Naive B cell (primary cell): ENCODE data around the gene ACADVL. TPM values are rescaled to one million over a fixed set of nuclear protein-coding genes. Genes with fewer than 3 reads are reported as not detected.
"Not testable (repeated sequence)": the region's sequence is repeated elsewhere in the genome, so short reads cannot be mapped to it uniquely, and the experiment has no call there.

Source experiments
- ATAC-seq, 2 donors: fragments of 150-1000 bp; cut with Tn5 transposase; 2 replicates each; pipeline ENCODE4 v1.10.0; 2021; ENCODE audit warnings: low read depth in 2 of 2, mild to moderate bottlenecking in 2 of 2, moderate library complexity in 2 of 2
- DNase-seq: peaks from one replicate; pipeline ENCODE4 v3.0.0; 2022
- H3K27ac Mint-ChIP-seq, 6 donors: one replicate each; pipeline ENCODE4 v1.8.0; 2020 to 2022; ENCODE audit warnings: mild to moderate bottlenecking in 6 of 6, mixed read lengths in 6 of 6, moderate library complexity in 5 of 6, inconsistent platforms in 2 of 6
- H3K27me3 Mint-ChIP-seq, 3 donors: one replicate each; pipeline ENCODE4 v1.8.0; 2021 to 2022; ENCODE audit warnings: mixed read lengths in 3 of 3, mild to moderate bottlenecking in 1 of 3
- H3K36me3 Mint-ChIP-seq, 2 donors: one replicate each; pipeline ENCODE4 v1.8.0; 2020 to 2022; ENCODE audit warnings: mixed read lengths in 2 of 2, inconsistent platforms in 1 of 2, mild to moderate bottlenecking in 1 of 2
- H3K4me1 Mint-ChIP-seq, 3 donors: one replicate each; pipeline ENCODE4 v1.8.0; 2020 to 2022; ENCODE audit warnings: mixed read lengths in 3 of 3, inconsistent platforms in 1 of 3, mild to moderate bottlenecking in 1 of 3, moderate library complexity in 1 of 3
- H3K4me3 Mint-ChIP-seq, 8 donors: one replicate each; pipeline ENCODE4 v1.8.0; 2020 to 2022; ENCODE audit warnings: mild to moderate bottlenecking in 8 of 8, mixed read lengths in 8 of 8, moderate library complexity in 8 of 8, inconsistent platforms in 2 of 8
- H3K9me3 Mint-ChIP-seq, 7 donors: one replicate each; pipeline ENCODE4 v1.8.0; 2020 to 2022; ENCODE audit warnings: mixed read lengths in 7 of 7, mild to moderate bottlenecking in 5 of 7, inconsistent platforms in 2 of 7, moderate library complexity in 1 of 7
- polyA plus RNA-seq, 6 donors: library from polyadenylated mRNA; unstranded; fragments of 300-500 nt; fragmentation: Illumina TruSeq; gene quantifications; one replicate each; pipeline ENCODE4 v1.2.3, GENCODE V29; 2021; ENCODE audit warnings: low read depth in 6 of 6

ACADVL gene
- polyA plus RNA-seq, 6 donors from 2014 or later = 63.9 to 102 (median 75.0) TPM

DNA sequence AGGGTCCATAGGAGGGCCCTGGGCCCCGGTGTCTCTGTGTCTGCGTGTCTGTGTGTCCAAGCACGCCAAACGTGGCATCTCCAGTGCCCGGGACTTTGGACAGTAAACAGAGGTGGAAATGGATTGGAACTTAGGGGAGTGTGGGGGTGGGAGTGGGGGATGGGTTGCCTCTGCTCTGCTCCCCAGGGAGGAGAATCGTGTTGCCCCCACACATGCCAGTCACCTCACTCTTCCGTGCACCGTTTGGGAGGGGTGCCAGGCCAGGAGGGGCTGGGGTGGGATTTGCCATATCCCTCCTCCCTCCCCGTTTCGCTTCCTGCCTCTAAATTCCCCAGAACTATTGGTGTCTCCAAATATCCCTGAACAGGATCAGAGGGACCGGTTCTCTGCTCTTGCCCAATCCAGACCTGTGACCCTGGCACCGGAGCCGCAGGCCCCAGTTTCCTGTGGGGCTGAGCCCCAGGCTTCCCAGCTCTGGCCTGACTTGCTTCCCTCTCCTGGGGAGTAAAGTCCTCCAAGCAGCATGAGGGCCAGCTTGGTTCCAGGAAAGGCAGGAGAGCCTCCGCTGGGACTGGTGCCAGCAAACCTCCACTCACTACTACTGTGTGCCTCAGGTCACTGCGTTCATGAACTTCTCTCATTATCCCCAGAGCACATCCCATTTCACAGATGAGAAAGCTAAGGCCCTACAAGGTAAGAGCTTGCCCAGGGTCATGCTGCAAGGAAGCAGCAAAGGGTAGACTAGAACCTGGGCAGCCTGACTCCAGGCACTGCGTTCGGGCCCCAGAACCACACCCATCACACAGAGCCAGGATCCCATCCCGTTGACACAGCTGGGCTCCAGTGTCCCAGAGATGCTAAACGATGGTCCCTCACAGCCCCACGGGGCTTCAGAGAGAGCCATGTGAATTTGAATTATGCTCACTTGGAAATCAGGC is 40.2 kb upstream of the ACADVL start, which contains the start of gene ASGR1:
ASGR1 (minus strand) TSS at position 54 of the 938 bp plus-strand sequence. CDS start 807 bp downstream, outside the sequence.
- DNase-seq = no peak

DNA sequence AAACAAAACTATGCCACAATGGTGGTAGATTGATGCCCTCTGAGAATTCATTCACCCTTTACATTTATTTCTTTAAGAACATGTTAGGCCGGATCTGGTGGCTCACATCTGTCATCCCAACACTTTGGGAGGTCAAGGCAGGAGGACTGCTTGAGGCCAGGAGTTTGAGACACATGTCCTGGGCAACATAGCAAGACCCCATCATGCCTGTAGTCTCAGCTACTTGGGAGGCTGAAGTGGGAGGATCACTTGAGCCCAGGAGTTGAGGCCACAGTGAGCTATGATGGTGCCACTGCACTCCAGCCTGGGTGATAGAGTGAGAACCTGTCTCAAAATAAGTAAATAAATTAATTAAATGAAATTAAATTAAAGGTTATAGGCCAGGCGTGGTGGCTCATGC is 37.6 kb upstream of the ACADVL start:
- H3K9me3 Mint-ChIP-seq, ATAC-seq, H3K4me3 Mint-ChIP-seq, H3K27ac Mint-ChIP-seq, DNase-seq, H3K36me3 Mint-ChIP-seq: not testable (repeated sequence)
- Mint-ChIP-seq H3K27me3 (peaks cover 0 to 12% (median 0%) of the 10 kb centered on the region in 3 donors), H3K4me1 (peaks cover 6 to 14% (median 6%) of the 10 kb centered on the region in 3 donors)

More for the DNA sequence above, 40.2 kb upstream of the ACADVL start, which contains the start of gene ASGR1:
- Mint-ChIP-seq H3K27me3 (peaks cover 0 to 12% (median 0%) of the 10 kb centered on the region in 3 donors), H3K9me3 (no peaks in the 10 kb centered on the region), H3K36me3 (no peaks in the 10 kb centered on the region), H3K4me3 (peak within 1 kb of the TSS in 5 of 8 donors; percentile 54 to 81 (median 61)), H3K4me1 (peaks cover 0 to 13% (median 0%) of the 10 kb centered on the region in 3 donors), H3K27ac (no peak within 1 kb of the TSS)
- ATAC-seq = no peak

DNA sequence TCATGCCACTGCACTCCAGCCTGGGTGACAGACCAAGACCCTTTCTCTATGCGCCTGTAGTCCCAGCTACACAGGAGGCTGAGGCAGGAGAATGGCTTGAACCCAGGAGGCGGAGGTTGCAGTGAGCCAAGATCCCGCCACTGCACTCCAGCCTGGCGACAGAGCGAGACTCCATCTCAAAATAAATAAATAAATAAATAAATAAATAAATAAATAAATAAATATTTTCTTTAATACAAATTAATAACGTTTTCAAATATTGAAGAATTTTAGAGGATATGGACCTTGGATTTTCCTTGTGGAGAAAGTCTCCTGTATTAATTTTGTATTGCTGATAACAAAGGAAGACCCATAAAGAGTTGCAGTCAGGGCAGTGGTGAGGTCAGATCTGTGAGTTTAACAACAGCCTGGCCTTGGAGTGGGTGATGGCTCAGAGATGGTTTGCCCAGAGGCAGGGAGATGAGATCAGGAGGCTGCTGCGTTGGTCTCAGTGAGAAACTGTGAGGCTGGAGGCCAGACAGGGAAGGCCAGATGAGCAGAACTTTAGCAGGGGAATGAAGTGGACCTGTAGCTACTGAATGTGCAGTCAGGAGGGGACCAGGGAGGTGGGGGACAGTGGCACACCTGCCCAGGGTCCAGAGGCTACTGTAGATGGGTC is 36.2 kb upstream of the ACADVL start:
- DNase-seq (no peak), ATAC-seq (no peak)
- H3K27ac Mint-ChIP-seq = no peak overlapping the region
- H3K9me3 Mint-ChIP-seq = peaks cover 0 to 1% (median 0%) of the 10 kb centered on the region in 7 donors
- H3K36me3 Mint-ChIP-seq = no peaks in the 10 kb centered on the region
- H3K27me3 Mint-ChIP-seq = no peaks in the 10 kb centered on the region
- H3K4me3 Mint-ChIP-seq = no peak overlapping the region
- peaks cover 2 to 6% (median 6%) of the 10 kb centered on the region in 3 donors for H3K4me1 Mint-ChIP-seq

DNA sequence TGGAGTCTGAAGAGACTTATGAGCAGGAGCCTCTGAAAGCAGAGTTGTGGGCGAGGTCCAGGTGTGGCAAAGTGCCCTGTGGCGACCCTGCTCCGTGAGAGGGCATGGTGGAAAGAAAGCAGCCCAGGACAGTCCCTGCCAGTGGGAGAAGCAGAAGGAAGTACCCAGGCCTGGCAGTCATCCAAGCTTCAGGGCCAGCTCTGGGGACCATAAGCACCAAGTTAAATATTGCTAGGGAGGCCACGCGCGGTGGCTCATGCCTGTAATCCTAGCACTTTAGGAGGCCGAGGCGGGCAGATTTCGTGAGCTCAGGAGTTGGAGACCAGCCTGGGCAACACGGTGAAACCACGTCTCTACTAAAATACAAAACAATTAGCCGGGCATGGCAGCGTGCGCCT is 35.6 kb upstream of the ACADVL start:
- Mint-ChIP-seq H3K36me3 (no peaks in the 10 kb centered on the region), H3K27ac (peak overlapping the region in 2 of 6 donors; percentile 45 to 64), H3K27me3 (no peaks in the 10 kb centered on the region), H3K9me3 (peaks cover 0 to 3% (median 0%) of the 10 kb centered on the region in 7 donors), H3K4me1 (peaks cover 2 to 6% (median 6%) of the 10 kb centered on the region in 3 donors), H3K4me3 (no peak overlapping the region)
- no peak for ATAC-seq
- DNase-seq = no peak

DNA sequence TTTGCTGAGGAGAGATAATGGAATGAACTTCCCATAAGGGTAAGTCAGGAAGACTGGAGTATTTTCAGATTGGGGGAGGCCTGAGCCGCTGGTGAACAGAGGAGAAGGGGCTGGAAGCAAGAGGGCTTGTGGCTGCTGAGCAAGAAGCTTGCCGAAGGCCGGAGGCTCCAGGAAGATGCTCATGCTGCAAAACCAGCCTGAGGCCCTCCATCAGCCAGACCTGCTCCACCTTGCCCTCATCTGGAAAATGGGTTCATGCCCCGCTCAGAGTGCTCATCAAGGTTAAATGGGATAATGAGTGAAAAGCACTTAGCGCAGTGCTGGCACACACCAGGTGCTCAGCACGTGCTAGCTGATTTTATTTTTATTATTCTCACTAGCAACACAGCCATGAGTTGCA is 35.1 kb upstream of the ACADVL start:
- Mint-ChIP-seq H3K36me3 (no peaks in the 10 kb centered on the region), H3K27ac (peak overlapping the region in 1 of 6 donors; percentile 20)

DNA sequence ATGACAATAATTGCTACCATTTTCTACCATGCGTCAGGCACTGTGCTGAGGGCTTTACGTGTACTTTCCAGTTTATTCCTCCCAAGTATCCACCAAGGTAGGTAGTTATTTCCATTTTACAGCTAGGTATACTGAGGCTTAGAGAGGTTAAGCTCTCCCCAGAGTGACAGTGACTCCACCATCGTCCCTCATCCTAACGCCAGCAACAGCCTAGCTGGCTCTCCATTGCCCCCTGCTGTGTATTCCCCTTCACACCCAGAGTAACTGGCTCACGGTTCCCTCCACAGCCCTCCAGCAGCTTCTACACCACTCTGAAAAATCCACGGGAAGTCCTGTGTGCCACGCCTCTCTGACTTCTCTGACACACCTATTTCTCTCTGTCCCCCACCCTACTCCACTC is 33.5 kb upstream of the ACADVL start:
- H3K4me3 Mint-ChIP-seq = no peak overlapping the region
- no peak for ATAC-seq
- H3K36me3 Mint-ChIP-seq = no peaks in the 10 kb centered on the region
- no peaks in the 10 kb centered on the region for H3K27me3 Mint-ChIP-seq
- H3K27ac Mint-ChIP-seq = peak overlapping the region in 1 of 6 donors; percentile 56
- no peak for DNase-seq
- peaks cover 2 to 6% (median 6%) of the 10 kb centered on the region in 3 donors for H3K4me1 Mint-ChIP-seq
- H3K9me3 Mint-ChIP-seq = peaks cover 0 to 3% (median 0%) of the 10 kb centered on the region in 7 donors

More for the DNA sequence above, 35.1 kb upstream of the ACADVL start:
- no peak overlapping the region for H3K4me3 Mint-ChIP-seq
- no peaks in the 10 kb centered on the region for H3K27me3 Mint-ChIP-seq
- H3K9me3 Mint-ChIP-seq = peaks cover 0 to 3% (median 0%) of the 10 kb centered on the region in 7 donors
- H3K4me1 Mint-ChIP-seq = peaks cover 2 to 6% (median 6%) of the 10 kb centered on the region in 3 donors
- DNase-seq (no peak), ATAC-seq (no peak)

DNA sequence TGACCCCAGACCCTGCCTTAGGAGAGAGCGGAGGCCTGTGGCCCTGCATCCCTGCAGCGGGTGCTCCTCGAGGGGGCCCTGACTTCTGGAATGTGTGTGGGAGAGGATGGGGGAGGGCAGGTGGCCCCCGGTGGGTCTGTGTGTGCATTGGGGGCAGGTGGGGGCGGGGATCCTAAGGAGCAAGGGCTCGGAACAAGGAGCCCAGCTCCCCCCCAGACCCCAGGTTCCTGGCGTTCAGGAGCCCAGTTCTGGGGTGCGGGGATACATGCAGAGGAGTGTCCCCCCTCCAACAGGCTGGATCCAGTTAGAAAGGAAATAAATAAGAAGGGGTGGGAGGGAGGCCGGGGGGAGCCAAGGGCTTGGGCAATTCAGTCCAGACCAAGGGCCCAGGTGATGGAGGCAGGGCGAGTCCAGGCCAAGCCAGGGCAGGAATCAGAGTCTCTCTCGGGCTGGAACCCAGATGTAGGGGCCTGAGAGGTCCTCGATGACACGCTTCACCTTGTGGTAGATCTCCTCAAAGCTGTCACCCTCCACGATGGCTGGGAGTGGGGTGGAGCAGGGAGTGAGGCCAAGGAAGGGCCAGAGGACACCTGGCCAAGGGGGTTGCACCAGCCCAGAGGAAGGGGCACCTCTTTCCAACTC is 29.3 kb upstream of the ACADVL start:
- ATAC-seq = no peak
- Mint-ChIP-seq H3K4me1 (peaks cover 2 to 6% (median 6%) of the 10 kb centered on the region in 3 donors), H3K27me3 (no peaks in the 10 kb centered on the region), H3K4me3 (no peak overlapping the region), H3K36me3 (no peaks in the 10 kb centered on the region), H3K27ac (no peak overlapping the region), H3K9me3 (peaks cover 0 to 3% (median 0%) of the 10 kb centered on the region in 7 donors)
- DNase-seq = no peak

DNA sequence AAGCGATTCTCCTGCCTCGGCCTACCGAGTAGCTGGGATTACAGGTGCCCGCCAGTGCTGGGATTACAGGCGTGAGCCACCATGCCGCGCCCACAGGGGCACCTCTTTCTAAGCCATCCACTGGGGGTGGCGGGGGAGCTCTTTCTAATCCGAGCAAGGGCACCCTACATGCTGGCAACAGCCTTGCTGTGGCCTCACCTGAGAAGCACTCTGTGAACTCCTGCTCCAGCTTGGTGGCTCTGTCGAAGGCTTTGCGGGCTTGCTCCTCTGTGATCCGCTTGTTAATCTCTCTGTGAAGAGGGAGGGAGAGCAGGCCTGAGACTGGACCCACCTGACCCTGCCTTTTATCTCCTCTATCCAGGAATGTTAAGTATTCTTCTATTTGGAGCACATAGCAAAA is 28.7 kb upstream of the ACADVL start:
- DNase-seq (no peak), ATAC-seq (no peak)
- H3K4me3 Mint-ChIP-seq = no peak overlapping the region
- peaks cover 0 to 3% (median 0%) of the 10 kb centered on the region in 7 donors for H3K9me3 Mint-ChIP-seq
- H3K36me3 Mint-ChIP-seq = no peaks in the 10 kb centered on the region
- peaks cover 2 to 6% (median 6%) of the 10 kb centered on the region in 3 donors for H3K4me1 Mint-ChIP-seq
- no peaks in the 10 kb centered on the region for H3K27me3 Mint-ChIP-seq
- no peak overlapping the region for H3K27ac Mint-ChIP-seq

DNA sequence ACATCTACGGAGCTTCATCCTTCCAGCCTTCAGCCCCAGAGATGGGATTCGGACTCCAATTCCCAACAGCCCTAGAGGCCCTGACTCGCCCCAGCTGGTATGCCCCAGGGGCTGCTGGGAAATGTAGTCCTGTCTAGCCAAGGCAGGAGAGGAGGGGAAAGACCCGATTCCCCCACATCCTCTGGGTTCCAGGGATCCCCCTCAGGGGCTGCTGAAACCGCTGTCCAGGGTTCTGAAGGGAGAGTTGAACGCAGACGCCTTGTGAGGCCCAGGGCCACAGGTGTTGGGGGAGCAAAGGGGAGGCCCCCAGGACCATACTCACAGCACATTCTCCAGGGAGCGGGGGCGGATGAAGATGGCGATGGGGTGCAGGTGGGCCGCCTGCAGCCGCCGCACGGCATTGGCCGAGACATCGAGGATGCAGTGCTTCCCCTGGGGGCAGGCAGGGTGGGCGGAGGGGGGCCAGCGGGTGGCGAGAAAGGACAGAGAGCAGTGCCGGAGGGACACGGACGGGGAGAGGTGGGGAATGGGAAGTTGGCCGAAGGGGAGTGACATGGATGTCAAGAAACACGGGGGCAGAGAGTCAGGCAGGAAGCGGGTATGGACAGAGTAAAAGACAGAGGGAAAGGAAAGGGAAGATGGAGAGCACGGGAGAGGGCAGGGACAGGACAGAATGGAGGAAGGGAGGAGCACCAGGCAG is 28.0 kb upstream of the ACADVL start:
- DNase-seq = no peak
- Mint-ChIP-seq H3K36me3 (no peaks in the 10 kb centered on the region), H3K4me3 (no peak overlapping the region), H3K4me1 (peaks cover 0 to under 1% (median under 1%) of the 10 kb centered on the region in 3 donors), H3K27me3 (no peaks in the 10 kb centered on the region), H3K9me3 (peaks cover 0 to 3% (median 0%) of the 10 kb centered on the region in 7 donors), H3K27ac (peak overlapping the region in 1 of 6 donors; percentile 80)
- ATAC-seq = no peak

DNA sequence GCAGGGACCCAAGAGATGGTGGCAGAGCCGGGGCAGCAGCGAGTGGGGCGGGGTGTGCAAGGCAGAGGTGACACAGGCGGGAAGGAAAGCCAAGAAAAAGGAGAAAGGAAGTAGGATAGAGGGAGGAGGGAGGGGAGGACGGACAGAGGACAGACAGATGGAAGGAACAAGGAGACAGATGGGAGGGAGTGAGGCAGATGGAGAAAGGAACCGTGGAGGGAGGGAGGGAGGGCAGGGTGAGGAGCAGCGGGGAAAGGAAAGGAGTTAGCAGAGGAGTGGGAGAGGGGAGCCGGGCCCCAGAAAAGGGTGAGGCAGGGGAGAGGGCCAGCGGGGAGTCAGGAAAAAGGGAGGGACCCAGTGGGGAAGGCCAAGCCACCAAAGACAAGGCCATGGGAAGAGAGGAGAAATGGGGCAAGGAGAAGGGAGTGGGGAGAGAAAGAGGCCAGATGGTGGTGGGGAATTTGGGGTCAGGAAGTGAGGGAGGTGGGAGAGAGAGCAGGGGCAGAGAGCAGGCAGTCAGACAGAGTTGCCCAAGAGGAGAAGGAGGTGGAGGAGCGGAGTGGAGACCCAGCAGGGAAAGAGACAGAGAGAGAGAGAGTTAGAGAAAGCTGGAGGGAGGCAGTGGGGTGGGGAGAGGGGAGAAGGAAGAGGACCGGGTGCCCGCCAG is 27.3 kb upstream of the ACADVL start:
- no peak overlapping the region for H3K4me3 Mint-ChIP-seq

DNA sequence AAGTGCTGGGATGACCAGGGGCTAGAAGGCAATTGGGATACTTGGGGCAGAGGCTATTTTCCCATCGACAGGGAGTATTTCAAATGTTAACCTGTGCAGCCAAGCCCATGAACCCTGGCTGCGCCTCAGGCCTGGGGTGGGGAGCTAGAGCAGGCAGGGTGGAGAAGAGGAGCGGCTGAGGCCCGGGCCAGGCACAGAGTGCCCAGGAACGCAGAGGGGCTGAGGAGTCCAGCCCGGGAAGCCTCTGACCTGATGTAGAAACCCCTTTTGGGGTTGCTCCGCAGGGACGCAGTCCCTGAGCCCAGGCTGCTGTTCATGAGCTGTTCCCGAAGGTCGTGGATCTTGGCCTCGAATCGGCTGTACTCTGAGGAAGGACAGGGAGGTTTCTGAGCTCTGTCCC is 23.8 kb upstream of the ACADVL start:
- Mint-ChIP-seq H3K27me3 (no peaks in the 10 kb centered on the region), H3K4me3 (no peak overlapping the region), H3K27ac (peak overlapping the region in 1 of 6 donors; percentile 38), H3K4me1 (no peaks in the 10 kb centered on the region), H3K9me3 (no peaks in the 10 kb centered on the region), H3K36me3 (no peaks in the 10 kb centered on the region)
- ATAC-seq = no peak
- DNase-seq = no peak

More for the DNA sequence above, 27.3 kb upstream of the ACADVL start:
- H3K4me1 Mint-ChIP-seq = no peaks in the 10 kb centered on the region
- H3K9me3 Mint-ChIP-seq = peaks cover 0 to 3% (median 0%) of the 10 kb centered on the region in 7 donors
- peak overlapping the region in 5 of 6 donors; percentile 12 to 80 (median 33) for H3K27ac Mint-ChIP-seq
- ATAC-seq = no peak
- no peak for DNase-seq
- no peaks in the 10 kb centered on the region for H3K27me3 Mint-ChIP-seq
- no peaks in the 10 kb centered on the region for H3K36me3 Mint-ChIP-seq

DNA sequence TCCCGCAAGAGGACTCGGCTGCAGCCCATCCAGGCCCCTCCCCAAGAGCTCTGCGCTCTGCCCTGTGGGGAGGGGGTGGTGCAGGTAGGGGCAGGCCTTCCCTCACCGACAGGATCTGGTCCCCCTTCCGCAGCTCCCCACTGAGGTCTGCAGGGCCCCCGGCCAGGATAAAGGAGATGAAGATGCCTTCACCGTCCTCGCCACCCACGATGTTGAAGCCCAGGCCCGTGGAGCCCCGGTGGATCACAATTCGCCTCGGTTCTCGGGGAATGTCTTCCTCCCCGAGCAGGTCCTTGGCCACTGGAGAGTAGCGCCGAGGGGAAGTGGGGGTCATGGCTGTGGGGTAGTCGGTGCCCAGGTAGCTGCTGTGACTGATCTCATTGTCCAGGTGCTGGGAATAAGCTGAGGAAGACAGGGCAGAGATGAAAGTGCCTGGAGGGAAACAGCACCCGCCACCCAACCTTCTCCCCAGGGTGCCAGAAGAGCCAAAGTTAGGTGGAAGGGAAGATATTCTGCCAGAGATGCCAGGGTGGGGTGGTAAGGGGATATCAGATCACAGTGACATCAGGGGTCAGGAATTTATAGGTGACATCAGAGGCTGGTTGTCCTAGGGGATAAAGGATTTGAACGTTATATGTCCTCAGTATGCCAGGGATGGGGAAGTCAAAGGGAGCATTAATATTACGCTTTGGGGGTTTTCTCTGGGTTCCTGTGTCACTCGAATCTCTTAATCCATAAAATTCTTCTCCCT is 22.9 kb upstream of the ACADVL start:
- Mint-ChIP-seq H3K9me3 (no peaks in the 10 kb centered on the region), H3K27ac (no peak overlapping the region), H3K27me3 (no peaks in the 10 kb centered on the region), H3K36me3 (no peaks in the 10 kb centered on the region), H3K4me1 (no peaks in the 10 kb centered on the region), H3K4me3 (no peak overlapping the region)
- DNase-seq (no peak), ATAC-seq (no peak)
